ENCODE data around the gene POLR2I.

Gene POLR2I

DNA sequence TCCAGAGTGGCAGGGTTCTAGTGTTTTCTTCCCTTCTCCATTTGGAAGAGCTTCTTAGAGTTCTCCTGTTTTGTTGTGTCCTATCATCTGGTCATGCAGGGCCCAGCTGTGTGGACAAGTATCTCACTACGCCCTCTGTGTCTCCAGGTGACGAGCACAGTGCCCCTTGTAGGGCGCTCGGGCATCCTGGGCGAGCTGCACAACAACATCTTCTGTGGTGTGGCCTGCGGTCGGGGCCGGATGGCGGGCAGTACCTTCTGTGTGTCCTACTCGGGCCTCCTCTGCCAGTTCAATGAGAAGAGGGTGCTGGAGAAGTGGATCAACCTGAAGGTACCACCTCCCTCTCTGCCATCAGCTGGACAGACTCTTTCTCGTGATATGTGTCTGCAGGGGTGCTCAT is 47.0 kb downstream of the POLR2I start:
- Mint-ChIP-seq H3K27ac (no peak overlapping the region), H3K9me3 (peaks cover 12% of the 10 kb centered on the region), H3K4me1 (no peaks in the 10 kb centered on the region), H3K27me3 (ENCODE audit: low read depth, poor library complexity) (no peaks in the 10 kb centered on the region), H3K36me3 (ENCODE audit: low read depth) (peaks cover 55% of the 10 kb centered on the region), H3K4me3 (no peak overlapping the region)
- no peak for DNase-seq
- TF ChIP-seq, protein P1, sequence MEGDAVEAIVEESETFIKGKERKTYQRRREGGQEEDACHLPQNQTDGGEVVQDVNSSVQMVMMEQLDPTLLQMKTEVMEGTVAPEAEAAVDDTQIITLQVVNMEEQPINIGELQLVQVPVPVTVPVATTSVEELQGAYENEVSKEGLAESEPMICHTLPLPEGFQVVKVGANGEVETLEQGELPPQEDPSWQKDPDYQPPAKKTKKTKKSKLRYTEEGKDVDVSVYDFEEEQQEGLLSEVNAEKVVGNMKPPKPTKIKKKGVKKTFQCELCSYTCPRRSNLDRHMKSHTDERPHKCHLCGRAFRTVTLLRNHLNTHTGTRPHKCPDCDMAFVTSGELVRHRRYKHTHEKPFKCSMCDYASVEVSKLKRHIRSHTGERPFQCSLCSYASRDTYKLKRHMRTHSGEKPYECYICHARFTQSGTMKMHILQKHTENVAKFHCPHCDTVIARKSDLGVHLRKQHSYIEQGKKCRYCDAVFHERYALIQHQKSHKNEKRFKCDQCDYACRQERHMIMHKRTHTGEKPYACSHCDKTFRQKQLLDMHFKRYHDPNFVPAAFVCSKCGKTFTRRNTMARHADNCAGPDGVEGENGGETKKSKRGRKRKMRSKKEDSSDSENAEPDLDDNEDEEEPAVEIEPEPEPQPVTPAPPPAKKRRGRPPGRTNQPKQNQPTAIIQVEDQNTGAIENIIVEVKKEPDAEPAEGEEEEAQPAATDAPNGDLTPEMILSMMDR (IDR thresholded peaks at IDR 0.05): no peak

DNA sequence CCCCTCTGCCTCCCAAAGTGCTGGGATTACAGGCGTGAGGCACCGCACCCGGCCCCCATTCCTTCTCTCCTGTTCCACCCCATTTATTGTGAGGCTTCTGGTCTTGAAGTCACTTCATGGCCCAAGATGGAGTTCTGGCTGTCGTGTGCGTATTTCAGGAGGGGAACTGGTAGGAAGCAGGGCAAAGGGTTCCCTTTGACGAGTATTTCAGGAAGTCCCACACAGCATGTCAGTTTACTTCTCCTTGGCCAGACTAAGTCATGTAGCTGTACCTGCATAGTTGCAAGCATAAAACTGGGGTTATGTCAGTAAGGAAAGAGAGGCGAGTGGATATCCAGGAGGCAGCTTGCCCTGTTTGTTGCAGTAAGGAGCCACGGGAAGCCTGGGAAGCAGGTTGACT is 49.8 kb downstream of the POLR2I start:
- no peaks in the 10 kb centered on the region for H3K27me3 Mint-ChIP-seq (ENCODE audit: low read depth, poor library complexity)
- no peak for DNase-seq
- peaks cover 7% of the 10 kb centered on the region for H3K9me3 Mint-ChIP-seq
- TF ChIP-seq, protein P1 (IDR thresholded peaks at IDR 0.05): no peak
- H3K4me3 Mint-ChIP-seq: no peak overlapping the region
- H3K4me1 Mint-ChIP-seq: no peaks in the 10 kb centered on the region
- H3K36me3 Mint-ChIP-seq (ENCODE audit: low read depth): peaks cover 35% of the 10 kb centered on the region
- H3K27ac Mint-ChIP-seq: no peak overlapping the region

All from nephron progenitor cell (in vitro differentiated cells).